Fibroblast of lung (primary cell): ENCODE data around the gene GOPC. TPM values are rescaled to one million over a fixed set of nuclear protein-coding genes. Genes with fewer than 3 reads are reported as not detected.
A peak's percentile ranks its signal among the peaks of the same experiment; 100 is the strongest.

ENCODE experiments used
- DNase-seq, 2 donors: peaks; one replicate each; pipeline versions ENCODE4 v3.0.0 to v3.0.0-alpha.2; 2010; ENCODE audit warnings: low read depth in 2 of 2
- H2AFZ ChIP-seq: 2 replicates; pipeline ENCODE4 v1.5.1; 2012; ENCODE audit warnings: low read length, control low read depth, inconsistent platforms
- H3K27ac ChIP-seq: 2 replicates; pipeline ENCODE4 v1.5.1; 2011; ENCODE audit warnings: low read length, control low read depth; ENCODE audit not compliant: insufficient read depth
- H3K27me3 ChIP-seq: 2 replicates; pipeline ENCODE4 v1.5.1; 2011; ENCODE audit warnings: mild to moderate bottlenecking, low read length; ENCODE audit not compliant: control insufficient read depth, insufficient read depth
- H3K36me3 ChIP-seq: 2 replicates; pipeline ENCODE4 v1.5.1; 2011; ENCODE audit warnings: low read length; ENCODE audit not compliant: control insufficient read depth, insufficient read depth
- H3K4me1 ChIP-seq: 2 replicates; pipeline ENCODE4 v1.5.1; 2011; ENCODE audit warnings: low read length; ENCODE audit not compliant: control insufficient read depth, insufficient read depth; ENCODE audit errors: extremely low read depth
- H3K4me2 ChIP-seq: 2 replicates; pipeline ENCODE4 v1.5.1; 2011; ENCODE audit warnings: low read length, control low read depth; ENCODE audit not compliant: insufficient read depth; ENCODE audit errors: extremely low read depth
- H3K4me3 ChIP-seq, 4 experiments: fragments of 200-600 bp in 1 of 4; sonication (generic) in 1 of 4; replicated peaks in 1 of 4; 2 replicates each; pipeline ENCODE4 v1.5.1; 2011 to 2016; ENCODE audit warnings: low read length in 4 of 4, low read depth in 3 of 4, mild to moderate bottlenecking in 3 of 4, control low read depth in 2 of 4, inconsistent platforms in 1 of 4, mixed read lengths in 1 of 4; ENCODE audit not compliant: insufficient read depth in 1 of 4; ENCODE audit errors: control extremely low read depth in 1 of 4
- H3K79me2 ChIP-seq: 2 replicates; pipeline ENCODE4 v1.5.1; 2012; ENCODE audit warnings: mild to moderate bottlenecking, low read length, inconsistent platforms; ENCODE audit not compliant: control insufficient read depth, insufficient read depth
- H3K9ac ChIP-seq: 2 replicates; pipeline ENCODE4 v1.5.1; 2011; ENCODE audit warnings: mild to moderate bottlenecking, low read length, control low read depth; ENCODE audit not compliant: insufficient read depth
- H3K9me3 ChIP-seq: 2 replicates; pipeline ENCODE4 v1.5.1; 2012; ENCODE audit warnings: low read depth, low read length; ENCODE audit not compliant: control insufficient read depth, insufficient read depth
- H4K20me1 ChIP-seq: 2 replicates; pipeline ENCODE4 v1.5.1; 2011; ENCODE audit warnings: low read length; ENCODE audit not compliant: control insufficient read depth, insufficient read depth; ENCODE audit errors: extremely low read depth
- CTCF ChIP-seq, 2 donors: IDR thresholded peaks in 1 of 2; conservative IDR thresholded peaks in 1 of 2; 1 replicate in 1 of 2; 2 replicates in 1 of 2; pipeline ENCODE4 v1.5.1; 2011 to 2012; ENCODE audit warnings: low read length in 2 of 2, control low read depth in 1 of 2, inconsistent platforms in 1 of 2, low read depth in 1 of 2, mild to moderate bottlenecking in 1 of 2
- EZH2 ChIP-seq: IDR thresholded peaks from 2 replicates; pipeline ENCODE4 v1.5.1; 2012; ENCODE audit warnings: low read length, control low read depth, mild to moderate bottlenecking; ENCODE audit errors: missing control alignments
- polyA plus RNA-seq, 2 donors: library from polyadenylated mRNA; depleted of rRNA in 1 of 2; stranded (reverse) in 1 of 2; unstranded in 1 of 2; fragments of >200 nt; gene quantifications; 2 replicates each; pipeline ENCODE4 v1.2.1, GENCODE V29; 2011 to 2012; ENCODE audit warnings: missing spikeins in 1 of 2
- total RNA-seq: library from RNA; depleted of rRNA; stranded (reverse); fragments of >200 nt; gene quantifications from 2 replicates; pipeline ENCODE4 v1.2.1, GENCODE V29; 2014

GOPC gene
- total and polyA plus RNA-seq, 2 donors (not counting 1 experiment from before 2014, with no cell fraction given), result 32.2 to 45.4 TPM

DNA sequence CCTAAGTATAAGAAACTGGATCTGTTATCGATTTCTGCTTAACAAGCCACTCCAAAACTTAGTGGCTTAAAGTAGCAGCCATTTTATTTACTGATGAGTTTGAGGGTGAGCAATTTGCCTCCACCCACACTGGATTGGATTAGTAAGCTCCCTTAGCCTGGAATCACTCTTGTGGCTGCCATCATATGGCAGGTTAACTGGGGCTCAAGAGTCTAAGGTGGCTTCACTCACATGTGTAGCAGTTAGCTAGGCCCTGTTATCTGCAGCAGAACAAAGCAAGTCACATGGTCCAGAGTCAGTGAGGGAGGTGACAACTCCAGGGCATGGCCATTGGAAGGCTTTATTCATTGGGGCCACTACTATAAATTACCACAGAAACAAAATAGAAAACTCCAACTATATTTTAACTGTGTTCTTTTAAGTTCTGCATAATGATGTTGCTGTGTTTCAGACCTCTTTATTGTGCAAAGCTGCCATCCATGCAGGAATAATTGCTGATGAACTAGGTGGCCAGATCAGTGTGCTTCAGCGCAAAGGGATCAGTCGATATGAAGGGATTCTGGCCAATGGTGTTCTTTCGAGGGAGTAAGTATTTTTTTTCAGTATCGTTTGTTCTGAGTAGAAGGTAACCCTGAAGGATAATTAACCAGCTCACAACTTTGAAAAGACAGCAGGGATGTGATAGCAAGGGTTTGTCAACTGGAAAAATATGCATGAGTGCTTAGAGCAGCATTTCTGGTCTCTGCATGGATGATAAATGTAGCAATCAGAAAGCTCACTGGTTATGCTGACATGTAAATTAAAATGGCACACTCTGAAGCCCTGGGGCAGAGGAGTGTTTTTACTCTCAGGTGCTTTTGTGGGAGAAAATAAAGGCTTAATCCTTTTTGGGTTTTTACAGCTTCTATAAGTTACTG is 70.2 kb downstream of the GOPC start:
- peaks cover 3% of the 10 kb centered on the region for H3K36me3 ChIP-seq
- no peaks in the 10 kb centered on the region for H3K4me1 ChIP-seq
- no peak overlapping the region for H3K9ac ChIP-seq
- DNase-seq, result peak in 1 of 2 donors; percentile 41
- TF ChIP-seq CTCF (conservative IDR thresholded peaks at IDR 0.05 in 1 of 2, IDR thresholded peaks at IDR 0.05 in 1 of 2; ENCODE audit: low read depth in 1 of 2, low read length in 2 of 2) (no peak), EZH2 (no peak)
- no peaks in the 10 kb centered on the region for H3K9me3 ChIP-seq
- H3K4me3 ChIP-seq, result no peak overlapping the region
- no peak overlapping the region for H3K27ac ChIP-seq
- H4K20me1 ChIP-seq, result no peaks in the 10 kb centered on the region
- no peaks in the 10 kb centered on the region for H3K27me3 ChIP-seq
- no peak overlapping the region for H2AFZ ChIP-seq
- H3K4me2 ChIP-seq, result no peak overlapping the region
- no peaks in the 10 kb centered on the region for H3K79me2 ChIP-seq

- no peak for DNase-seq
- Histone ChIP-seq H3K27ac (no peak overlapping the region), H4K20me1 (no peaks in the 10 kb centered on the region), H3K4me1 (no peaks in the 10 kb centered on the region), H2AFZ (no peak overlapping the region), H3K27me3 (no peaks in the 10 kb centered on the region), H3K36me3 (peaks cover 2% of the 10 kb centered on the region), H3K9me3 (no peaks in the 10 kb centered on the region), H3K4me2 (no peak overlapping the region), H3K9ac (no peak overlapping the region), H3K4me3 (no peak overlapping the region), H3K79me2 (no peaks in the 10 kb centered on the region)
- TF ChIP-seq CTCF (conservative IDR thresholded peaks at IDR 0.05 in 1 of 2, IDR thresholded peaks at IDR 0.05 in 1 of 2; ENCODE audit: low read depth in 1 of 2, low read length in 2 of 2) (no peak), EZH2 (no peak)
Measured at GRCh38 chr6:117531346-117531745, 71.0 kb downstream of the GOPC start.

GRCh38 chr6:117530467-117531242 is 71.7 kb downstream of the GOPC start:
- TF ChIP-seq CTCF (conservative IDR thresholded peaks at IDR 0.05 in 1 of 2, IDR thresholded peaks at IDR 0.05 in 1 of 2; ENCODE audit: low read depth in 1 of 2, low read length in 2 of 2) (no peak), EZH2 (no peak)
- no peaks in the 10 kb centered on the region for H3K36me3 ChIP-seq
- H3K4me3 ChIP-seq, result no peak overlapping the region
- H3K27me3 ChIP-seq, result no peaks in the 10 kb centered on the region
- H3K79me2 ChIP-seq, result no peaks in the 10 kb centered on the region
- no peak overlapping the region for H3K4me2 ChIP-seq
- DNase-seq, result peak in 1 of 2 donors; percentile 66
- no peak overlapping the region for H3K9ac ChIP-seq
- no peaks in the 10 kb centered on the region for H4K20me1 ChIP-seq
- no peaks in the 10 kb centered on the region for H3K9me3 ChIP-seq
- H2AFZ ChIP-seq, result no peak overlapping the region
- no peak overlapping the region for H3K27ac ChIP-seq
- no peaks in the 10 kb centered on the region for H3K4me1 ChIP-seq
